HCT116 (cell line): ENCODE results near the gene INSIG2. TPM values are rescaled to one million over a fixed set of nuclear protein-coding genes. Genes with fewer than 3 reads are reported as not detected.

Source experiments
- ATAC-seq: fragments of 200-7000 bp; cut with Tn5 transposase; 2 replicates; pipeline ENCODE4 v1.9.1; 2020; ENCODE audit warnings: mild to moderate bottlenecking, moderate library complexity
- BruUV-seq: library from RNA; stranded (reverse); fragments of 400-500 nt; replicated peaks from 2 replicates; lab custom pipeline; 2021; lab: Mats Ljungman, UMichigan
- CTCF ChIA-PET: fragments of 300-600 bp; sonication (Branson Sonifier 250); formaldehyde crosslinking; loops from one replicate; lab custom pipeline; 2021; ENCODE audit warnings: antibody characterized with exemption; lab: Charles Lee
- POLR2A ChIA-PET: fragments of 300-600, 350-600 bp; sonication (Branson Sonifier 250); formaldehyde crosslinking; loops from one replicate; lab custom pipeline; 2021; ENCODE audit warnings: antibody characterized with exemption; lab: Charles Lee
- RAD21 ChIA-PET, 2 experiments: fragments of 300-600 bp; sonication (Branson Sonifier 250); formaldehyde crosslinking; loops; one replicate each; lab custom pipeline; 2023; ENCODE audit warnings: low total read pairs in 2 of 2; ENCODE audit not compliant: uncharacterized antibody in 2 of 2, unreplicated experiment in 2 of 2, low non-redundant PET in 1 of 2; lab: Charles Lee
- DNase-seq: peaks from one replicate; pipeline ENCODE4 v3.0.0-alpha.2; 2010; ENCODE audit warnings: low read depth, low spot score
- H2AFZ ChIP-seq: fragments of 200-600 bp; shearing (Covaris generic), sonication (generic); 2 replicates; pipeline ENCODE4 v1.6.1; 2017; ENCODE audit warnings: low read depth, mixed run types, mixed read lengths, antibody characterized with exemption, low read length; ENCODE audit not compliant: poor library complexity, severe bottlenecking
- H3K27ac ChIP-seq: 2 replicates; pipeline ENCODE4 v1.5.1; 2012; ENCODE audit warnings: low read depth, low read length
- H3K27me3 ChIP-seq: fragments of 200-600 bp; sonication (generic); 2 replicates; pipeline ENCODE4 v1.6.1; 2016; ENCODE audit warnings: mixed run types, low read length, mixed read lengths; ENCODE audit not compliant: insufficient read depth
- H3K36me3 ChIP-seq, 2 experiments: fragments of 200-500 bp in 1 of 2; fragments of 200-600 bp in 1 of 2; sonication (Bioruptor generic) in 1 of 2; sonication (generic) in 1 of 2; 2 replicates each; pipeline versions ENCODE4 v1.5.1 to v1.6.1; 2014 to 2016; ENCODE audit warnings: low read length in 2 of 2, inconsistent platforms in 1 of 2, mixed read lengths in 1 of 2, mixed run types in 1 of 2; ENCODE audit not compliant: insufficient read depth in 2 of 2, control insufficient read depth in 1 of 2
- H3K4me1 ChIP-seq, 2 experiments: fragments of 200-600 bp in 1 of 2; sonication (generic) in 1 of 2; 2 replicates each; pipeline versions ENCODE4 v1.5.1 to v1.6.1; 2012 to 2017; ENCODE audit warnings: low read length in 2 of 2, inconsistent platforms in 1 of 2, mild to moderate bottlenecking in 1 of 2, mixed read lengths in 1 of 2, mixed run types in 1 of 2, moderate library complexity in 1 of 2; ENCODE audit not compliant: insufficient read depth in 2 of 2, control insufficient read depth in 1 of 2
- H3K4me2 ChIP-seq: fragments of 200-600 bp; sonication (generic); 2 replicates; pipeline ENCODE4 v1.6.1; 2017; ENCODE audit warnings: mixed run types, low read length, mixed read lengths
- H3K4me3 ChIP-seq, 2 experiments: fragments of 200-600 bp in 1 of 2; sonication (generic) in 1 of 2; replicated peaks in 1 of 2; 2 replicates each; pipeline ENCODE4 v1.5.1; 2011 to 2016; ENCODE audit warnings: low read length in 2 of 2, control low read depth in 1 of 2, low read depth in 1 of 2, mild to moderate bottlenecking in 1 of 2, mixed read lengths in 1 of 2, mixed run types in 1 of 2
- H3K79me2 ChIP-seq: fragments of 200-600 bp; sonication (generic); 2 replicates; pipeline ENCODE4 v1.6.1; 2017; ENCODE audit warnings: mild to moderate bottlenecking, mixed run types, low read length, moderate library complexity, mixed read lengths; ENCODE audit not compliant: insufficient read depth
- H3K9ac ChIP-seq: fragments of 200-600 bp; sonication (generic); 2 replicates; pipeline ENCODE4 v1.6.1; 2016; ENCODE audit warnings: low read length, mixed read lengths
- H3K9me2 ChIP-seq: fragments of 200-600 bp; sonication (generic), shearing (Covaris generic); 2 replicates; pipeline ENCODE4 v1.6.1; 2017; ENCODE audit warnings: mixed run types, mild to moderate bottlenecking, moderate library complexity; ENCODE audit not compliant: insufficient read depth
- H3K9me3 ChIP-seq, 2 experiments: fragments of 200-500 bp in 1 of 2; fragments of 200-600 bp in 1 of 2; sonication (Bioruptor generic) in 1 of 2; sonication (generic) in 1 of 2; 2 replicates each; pipeline ENCODE4 v1.6.1; 2014 to 2017; ENCODE audit warnings: low read length in 2 of 2, mixed read lengths in 2 of 2, inconsistent platforms in 1 of 2, low read depth in 1 of 2, mild to moderate bottlenecking in 1 of 2, mixed run types in 1 of 2, moderate library complexity in 1 of 2; ENCODE audit not compliant: control insufficient read depth in 1 of 2, insufficient read depth in 1 of 2
- H4K20me1 ChIP-seq: fragments of 200-600 bp; sonication (generic), shearing (Covaris generic); 2 replicates; pipeline ENCODE4 v1.6.1; 2017; ENCODE audit warnings: mixed run types, mild to moderate bottlenecking, moderate library complexity; ENCODE audit not compliant: insufficient read depth
- CBX3 ChIP-seq: IDR thresholded peaks from 2 replicates; pipeline ENCODE4 v1.6.1; 2012; ENCODE audit warnings: low read depth
- CEBPB ChIP-seq: IDR thresholded peaks from 2 replicates; pipeline ENCODE4 v1.6.1; 2012; ENCODE audit warnings: low read depth
- EGR1 ChIP-seq: IDR thresholded peaks from 2 replicates; pipeline ENCODE4 v1.6.1; 2012; ENCODE audit warnings: low read depth
- EZH2 ChIP-seq: fragments of 200-600 bp; sonication (generic); IDR thresholded peaks from 2 replicates; pipeline ENCODE4 v1.6.1; 2017; ENCODE audit warnings: antibody characterized with exemption, mixed run types
- EZH2phosphoT487 ChIP-seq: fragments of 200-600 bp; IDR thresholded peaks from 2 replicates; pipeline ENCODE4 v1.6.1; 2018; ENCODE audit warnings: antibody characterized with exemption, borderline replicate concordance
- FOSL1 ChIP-seq: IDR thresholded peaks from 2 replicates; pipeline ENCODE4 v1.6.1; 2012; ENCODE audit warnings: low read depth
- POLR2A ChIP-seq: IDR thresholded peaks from 2 replicates; pipeline ENCODE4 v1.7.0; 2011; ENCODE audit warnings: borderline replicate concordance; ENCODE audit not compliant: insufficient read depth, insufficient read length; ENCODE audit errors: extremely low read depth
- RAD21 ChIP-seq: IDR thresholded peaks from 2 replicates; pipeline ENCODE4 v1.6.1; 2012; ENCODE audit warnings: low read depth, mild to moderate bottlenecking
- SP1 ChIP-seq: IDR thresholded peaks from 2 replicates; pipeline ENCODE4 v1.6.1; 2012; ENCODE audit warnings: low read depth
- SRF ChIP-seq: IDR thresholded peaks from 2 replicates; pipeline ENCODE4 v1.6.1; 2012; ENCODE audit warnings: low read depth
- TCF7L2 ChIP-seq: IDR thresholded peaks from 2 replicates; pipeline ENCODE4 v1.7.0; 2011; ENCODE audit warnings: borderline replicate concordance, inconsistent platforms; ENCODE audit not compliant: insufficient read depth, insufficient read length; ENCODE audit errors: extremely low read depth
- YY1 ChIP-seq: IDR thresholded peaks from 2 replicates; pipeline ENCODE4 v1.6.1; 2011; ENCODE audit warnings: low read length, low read depth, moderate library complexity, mild to moderate bottlenecking; ENCODE audit not compliant: insufficient replicate concordance; ENCODE audit errors: extremely low read depth
- ZFX ChIP-seq: fragments of 450-650 bp; IDR thresholded peaks from 2 replicates; pipeline ENCODE4 v1.6.1; 2017
- ZNF274 ChIP-seq: fragments of 200-500 bp; sonication (Bioruptor generic); IDR thresholded peaks from 2 replicates; pipeline ENCODE4 v1.6.1; 2014; ENCODE audit warnings: mild to moderate bottlenecking, low read depth, low read length, inconsistent platforms
- intact Hi-C: fragments of 100-400 bp; cut with micrococcal nuclease; formaldehyde crosslinking; loops from 2 replicates; pipeline ENCODE4 v1.10.0; 2022
- total RNA-seq: library from RNA; stranded (reverse); gene quantifications from one replicate; pipeline ENCODE4 v1.2.1, GENCODE V29; 2021; ENCODE audit not compliant: unreplicated experiment
- TF ChIP-seq, protein P1 (sequence below), 3 experiments: fragments of 200-600 bp in 1 of 3; sonication (generic) in 1 of 3; IDR thresholded peaks in 2 of 3; conservative IDR thresholded peaks in 1 of 3; 2 replicates each; pipeline ENCODE4 v1.5.1; 2012 to 2017; ENCODE audit warnings: low read depth in 2 of 3, low read length in 2 of 3, antibody characterized with exemption in 1 of 3, borderline replicate concordance in 1 of 3, control low read depth in 1 of 3, mild to moderate bottlenecking in 1 of 3, mixed read lengths in 1 of 3, mixed run types in 1 of 3, moderate library complexity in 1 of 3; ENCODE audit not compliant: insufficient read depth in 1 of 3
- TF ChIP-seq, protein P2 (sequence below): IDR thresholded peaks from 2 replicates; pipeline ENCODE4 v1.6.1; 2012
- TF ChIP-seq, protein P3 (sequence below): IDR thresholded peaks from 2 replicates; pipeline ENCODE4 v1.6.1; 2012
- TF ChIP-seq, protein P4 (sequence below): IDR thresholded peaks from 2 replicates; pipeline ENCODE4 v1.6.1; 2011; ENCODE audit warnings: mild to moderate bottlenecking, low read length, moderate library complexity; ENCODE audit not compliant: insufficient replicate concordance; ENCODE audit errors: extremely low read depth

Gene INSIG2
- total RNA-seq, 1 experiment from 2014 or later: 21.8 TPM

DNA sequence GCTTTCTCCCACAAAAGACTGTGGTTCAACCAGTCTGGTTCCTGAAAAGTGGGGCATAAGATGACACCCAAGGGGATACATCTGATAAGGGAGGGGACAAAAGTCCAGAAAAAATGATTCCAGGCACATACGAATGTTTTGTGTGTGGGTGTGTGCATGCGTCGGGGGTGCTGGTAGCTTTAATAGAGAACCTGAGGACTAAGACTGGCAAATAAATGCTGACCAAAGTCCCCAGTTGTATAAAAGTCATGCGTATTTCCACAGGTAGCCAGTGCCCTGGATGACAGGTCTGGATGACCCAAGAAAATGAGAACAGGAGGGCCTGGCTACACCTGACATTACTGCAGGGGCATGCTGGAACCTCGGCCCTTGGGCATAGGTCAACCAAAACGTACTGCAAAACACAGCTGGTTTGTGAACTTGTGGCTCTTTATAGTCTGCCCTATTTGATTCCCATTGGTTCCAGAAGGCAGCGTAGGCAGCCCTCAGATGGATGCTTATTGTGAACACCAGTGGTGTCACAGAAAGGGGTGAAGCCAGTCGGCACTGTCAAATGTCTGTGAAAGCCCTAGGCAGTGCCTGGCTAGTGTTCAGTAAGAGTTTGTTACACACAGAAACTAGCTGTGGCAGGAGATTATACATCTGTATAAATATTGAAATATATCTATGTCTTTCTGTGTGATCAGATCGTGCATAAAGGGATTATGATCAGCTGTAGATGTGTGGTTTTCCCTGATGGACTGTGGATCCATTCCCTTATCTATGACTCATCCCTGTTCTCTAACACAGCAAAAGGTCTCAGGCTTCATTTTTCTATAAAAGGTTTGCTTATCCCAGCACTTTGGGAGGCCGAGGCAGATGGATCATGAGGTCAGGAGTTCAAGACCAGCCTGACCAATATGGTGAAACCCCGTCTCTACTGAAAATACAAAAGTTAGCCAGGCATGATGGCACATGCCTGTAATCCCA lies 58.3 kb downstream of the INSIG2 start:
- no peaks in the 10 kb centered on the region for H3K9me2 ChIP-seq
- no TSS peak for BruUV-seq
- H4K20me1 ChIP-seq: no peaks in the 10 kb centered on the region
- intact Hi-C loops: no loop called here
- H3K9ac ChIP-seq: no peak overlapping the region
- ChIA-PET RAD21 (no interaction called here), CTCF (no interaction called here), POLR2A (no interaction called here)
- no peaks in the 10 kb centered on the region for H3K36me3 ChIP-seq
- DNase-seq: no peak
- TF ChIP-seq ZNF274 (no peak), TCF7L2 (no peak), YY1 (no peak), FOSL1 (no peak), RAD21 (no peak), EZH2 (no peak), EZH2phosphoT487 (no peak), POLR2A (no peak), ZFX (no peak), EGR1 (no peak), SRF (no peak), CBX3 (no peak), CEBPB (no peak), SP1 (no peak)
- TF ChIP-seq, protein P1, sequence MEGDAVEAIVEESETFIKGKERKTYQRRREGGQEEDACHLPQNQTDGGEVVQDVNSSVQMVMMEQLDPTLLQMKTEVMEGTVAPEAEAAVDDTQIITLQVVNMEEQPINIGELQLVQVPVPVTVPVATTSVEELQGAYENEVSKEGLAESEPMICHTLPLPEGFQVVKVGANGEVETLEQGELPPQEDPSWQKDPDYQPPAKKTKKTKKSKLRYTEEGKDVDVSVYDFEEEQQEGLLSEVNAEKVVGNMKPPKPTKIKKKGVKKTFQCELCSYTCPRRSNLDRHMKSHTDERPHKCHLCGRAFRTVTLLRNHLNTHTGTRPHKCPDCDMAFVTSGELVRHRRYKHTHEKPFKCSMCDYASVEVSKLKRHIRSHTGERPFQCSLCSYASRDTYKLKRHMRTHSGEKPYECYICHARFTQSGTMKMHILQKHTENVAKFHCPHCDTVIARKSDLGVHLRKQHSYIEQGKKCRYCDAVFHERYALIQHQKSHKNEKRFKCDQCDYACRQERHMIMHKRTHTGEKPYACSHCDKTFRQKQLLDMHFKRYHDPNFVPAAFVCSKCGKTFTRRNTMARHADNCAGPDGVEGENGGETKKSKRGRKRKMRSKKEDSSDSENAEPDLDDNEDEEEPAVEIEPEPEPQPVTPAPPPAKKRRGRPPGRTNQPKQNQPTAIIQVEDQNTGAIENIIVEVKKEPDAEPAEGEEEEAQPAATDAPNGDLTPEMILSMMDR (IDR thresholded peaks at IDR 0.05 in 2 of 3, conservative IDR thresholded peaks at IDR 0.05 in 1 of 3; ENCODE audit: borderline replicate concordance in 1 of 3, insufficient read depth in 1 of 3, low read depth in 2 of 3, low read length in 2 of 3): no peak
- TF ChIP-seq, protein P2, sequence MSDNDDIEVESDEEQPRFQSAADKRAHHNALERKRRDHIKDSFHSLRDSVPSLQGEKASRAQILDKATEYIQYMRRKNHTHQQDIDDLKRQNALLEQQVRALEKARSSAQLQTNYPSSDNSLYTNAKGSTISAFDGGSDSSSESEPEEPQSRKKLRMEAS: no peak
- TF ChIP-seq, protein P3, sequence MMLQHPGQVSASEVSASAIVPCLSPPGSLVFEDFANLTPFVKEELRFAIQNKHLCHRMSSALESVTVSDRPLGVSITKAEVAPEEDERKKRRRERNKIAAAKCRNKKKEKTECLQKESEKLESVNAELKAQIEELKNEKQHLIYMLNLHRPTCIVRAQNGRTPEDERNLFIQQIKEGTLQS: no peak
- TF ChIP-seq, protein P4, sequence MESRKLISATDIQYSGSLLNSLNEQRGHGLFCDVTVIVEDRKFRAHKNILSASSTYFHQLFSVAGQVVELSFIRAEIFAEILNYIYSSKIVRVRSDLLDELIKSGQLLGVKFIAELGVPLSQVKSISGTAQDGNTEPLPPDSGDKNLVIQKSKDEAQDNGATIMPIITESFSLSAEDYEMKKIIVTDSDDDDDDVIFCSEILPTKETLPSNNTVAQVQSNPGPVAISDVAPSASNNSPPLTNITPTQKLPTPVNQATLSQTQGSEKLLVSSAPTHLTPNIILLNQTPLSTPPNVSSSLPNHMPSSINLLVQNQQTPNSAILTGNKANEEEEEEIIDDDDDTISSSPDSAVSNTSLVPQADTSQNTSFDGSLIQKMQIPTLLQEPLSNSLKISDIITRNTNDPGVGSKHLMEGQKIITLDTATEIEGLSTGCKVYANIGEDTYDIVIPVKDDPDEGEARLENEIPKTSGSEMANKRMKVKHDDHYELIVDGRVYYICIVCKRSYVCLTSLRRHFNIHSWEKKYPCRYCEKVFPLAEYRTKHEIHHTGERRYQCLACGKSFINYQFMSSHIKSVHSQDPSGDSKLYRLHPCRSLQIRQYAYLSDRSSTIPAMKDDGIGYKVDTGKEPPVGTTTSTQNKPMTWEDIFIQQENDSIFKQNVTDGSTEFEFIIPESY: no peak
- no peak overlapping the region for H2AFZ ChIP-seq
- no peak overlapping the region for H3K4me3 ChIP-seq
- H3K27me3 ChIP-seq: no peaks in the 10 kb centered on the region
- no peaks in the 10 kb centered on the region for H3K9me3 ChIP-seq
- H3K4me2 ChIP-seq: no peak overlapping the region
- ATAC-seq: no peak
- H3K27ac ChIP-seq: no peak overlapping the region
- H3K79me2 ChIP-seq: no peaks in the 10 kb centered on the region
- peaks cover 0 to 6% of the 10 kb centered on the region in 2 experiments; a peak in 2 of 4 replicates for H3K4me1 ChIP-seq
